ENCODE measurements around the gene CRYGN. TPM values are rescaled to one million over a fixed set of nuclear protein-coding genes. Genes with fewer than 3 reads are reported as not detected.

The CRYGN gene
- total RNA-seq, 1 donor from 2014 or later: not detected

DNA sequence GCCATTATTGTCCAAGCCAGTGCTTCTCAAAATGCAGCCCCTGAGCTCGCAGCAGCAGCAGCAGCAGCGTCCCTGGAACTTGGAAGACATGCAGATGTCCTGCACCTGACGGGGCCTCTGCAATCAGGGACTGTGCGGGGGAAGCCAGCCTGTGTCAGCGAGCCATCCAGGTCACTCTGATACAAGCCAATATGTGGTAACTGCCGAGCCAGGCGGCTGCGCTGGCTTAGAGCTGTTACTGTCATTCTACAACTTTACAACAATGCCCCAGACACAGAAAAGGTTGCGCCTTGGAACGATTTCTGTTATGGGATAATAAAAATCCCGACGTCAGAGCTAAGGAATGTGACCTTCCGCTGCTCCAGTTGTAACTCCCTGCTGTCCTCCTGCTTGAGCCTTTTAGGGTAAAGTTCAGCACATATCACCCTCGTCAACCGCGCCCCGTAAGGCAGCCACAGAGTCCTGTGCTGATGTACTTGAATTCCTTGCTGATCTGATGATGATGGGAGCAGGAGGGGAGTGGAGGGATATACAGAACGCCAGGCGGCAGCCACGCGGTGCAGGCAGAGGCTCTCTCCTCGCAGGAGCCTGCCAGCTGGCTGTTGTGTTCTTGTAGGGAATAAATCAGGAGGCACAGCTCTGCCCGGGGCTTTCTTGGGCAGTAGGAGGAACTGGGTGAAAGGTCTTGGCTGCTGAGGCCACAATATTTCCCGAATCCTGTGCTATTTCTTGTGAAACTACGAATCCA, 20.0 kb upstream of the CRYGN start:
- peak; percentile 55 for DNase-seq

DNA sequence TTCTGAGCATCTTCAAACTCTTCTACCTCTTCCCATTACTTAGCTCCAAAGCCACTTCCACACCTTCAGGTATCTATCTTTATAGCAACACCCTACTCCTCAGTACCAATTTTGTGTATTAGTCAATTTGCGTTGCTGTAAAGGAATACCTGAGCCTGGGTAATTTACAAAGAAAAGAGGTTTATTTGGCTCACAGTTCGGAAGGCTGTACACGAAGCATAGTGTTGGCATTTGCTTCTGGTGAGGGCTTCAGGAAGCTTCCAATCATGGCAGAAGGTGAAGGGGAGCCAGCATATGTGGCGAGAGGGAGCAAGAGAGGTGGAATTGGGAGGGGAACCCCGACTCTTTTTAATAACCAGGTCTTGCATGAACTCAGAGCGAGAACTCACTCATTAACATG, 17.6 kb upstream of the CRYGN start:
- no peak for DNase-seq

DNA sequence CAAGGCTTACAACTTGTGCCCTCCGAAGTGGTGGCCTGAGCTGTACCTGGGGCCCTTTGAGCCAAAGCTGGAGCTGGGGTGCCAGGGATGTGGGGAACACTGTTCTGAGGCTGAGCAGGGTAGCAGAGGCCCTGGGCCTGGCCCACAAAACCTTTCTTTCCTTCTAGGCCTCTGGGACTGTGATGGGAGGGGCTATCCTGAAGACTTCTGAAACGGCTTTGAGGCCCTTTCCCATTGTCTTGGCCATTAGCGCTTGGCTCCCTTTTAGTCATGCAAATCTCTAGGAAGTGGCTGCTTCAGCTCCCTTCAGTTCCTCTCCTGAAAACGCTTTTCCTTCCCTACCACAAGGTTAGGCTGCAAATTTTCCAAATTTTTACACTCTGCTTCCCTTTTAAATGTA, 16.8 kb upstream of the CRYGN start:
- no peak for DNase-seq

DNA sequence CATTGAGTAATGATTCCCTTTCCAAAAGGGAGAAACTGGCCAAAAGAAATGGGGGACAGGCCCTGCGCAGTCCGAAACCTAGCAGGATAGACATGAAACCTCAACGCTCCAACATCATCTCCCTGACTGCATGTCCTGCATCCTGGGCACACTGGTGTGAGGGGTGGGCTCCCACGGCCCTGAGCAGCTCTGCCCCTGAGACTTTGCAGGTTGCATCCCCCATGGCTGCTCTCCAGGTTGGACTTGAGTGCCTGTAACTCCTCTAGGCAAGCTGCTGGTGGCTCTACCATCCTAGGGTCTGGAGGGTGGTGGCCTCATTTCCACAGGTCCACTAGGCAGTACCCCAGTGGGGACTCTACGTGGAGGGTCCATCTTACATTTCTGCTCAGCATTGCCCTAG, 16.3 kb upstream of the CRYGN start:
- no peak for DNase-seq

DNA sequence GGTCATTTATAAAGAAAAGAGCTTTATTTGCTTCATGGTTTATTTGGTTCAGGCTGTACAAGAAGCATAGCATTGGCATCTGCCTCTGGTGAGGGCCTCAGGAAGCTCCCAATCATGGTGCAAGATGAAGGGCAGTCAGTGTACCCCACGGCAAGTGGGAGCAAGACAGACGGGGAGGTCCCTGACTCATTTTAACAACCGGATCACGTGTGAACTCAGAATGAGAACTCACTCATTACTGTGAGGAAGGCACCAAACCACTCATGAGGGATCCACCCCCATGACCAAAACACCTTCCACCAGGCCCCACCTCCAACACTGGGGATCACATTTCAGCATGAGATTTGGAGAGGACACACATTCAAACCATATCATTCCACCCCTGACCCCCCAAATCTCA, 15.7 kb upstream of the CRYGN start:
- no peak for DNase-seq

DNA sequence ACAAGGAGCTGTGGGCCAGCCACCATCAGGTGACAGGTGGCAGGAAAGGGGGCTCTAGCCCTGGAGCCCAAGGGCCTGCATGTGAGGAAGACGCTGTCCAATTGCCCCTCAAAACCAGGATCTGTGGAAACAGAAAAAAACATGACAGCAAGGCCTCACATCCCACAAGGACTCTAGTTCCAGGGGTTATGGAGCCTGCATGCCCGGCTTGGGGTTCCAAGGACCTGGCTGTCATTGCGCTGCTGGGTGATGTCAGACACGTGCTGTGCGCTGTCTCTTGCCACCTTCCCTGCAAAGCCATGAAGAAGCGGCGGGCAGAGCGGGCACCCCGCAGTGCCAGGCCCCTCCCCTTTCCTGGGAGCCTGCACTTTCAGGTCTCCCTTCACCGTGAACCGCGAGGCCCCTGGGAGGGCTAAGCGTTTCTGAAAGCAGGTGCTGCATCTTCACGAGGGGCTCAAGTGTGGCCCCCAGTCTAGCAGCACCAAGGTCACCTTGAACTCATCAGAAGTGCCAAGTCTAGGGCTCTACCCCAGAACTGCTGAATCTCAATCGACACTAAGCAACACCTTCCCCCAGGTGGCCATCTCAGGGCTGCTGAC, 15.1 kb upstream of the CRYGN start:
- DNase-seq: no peak

DNA sequence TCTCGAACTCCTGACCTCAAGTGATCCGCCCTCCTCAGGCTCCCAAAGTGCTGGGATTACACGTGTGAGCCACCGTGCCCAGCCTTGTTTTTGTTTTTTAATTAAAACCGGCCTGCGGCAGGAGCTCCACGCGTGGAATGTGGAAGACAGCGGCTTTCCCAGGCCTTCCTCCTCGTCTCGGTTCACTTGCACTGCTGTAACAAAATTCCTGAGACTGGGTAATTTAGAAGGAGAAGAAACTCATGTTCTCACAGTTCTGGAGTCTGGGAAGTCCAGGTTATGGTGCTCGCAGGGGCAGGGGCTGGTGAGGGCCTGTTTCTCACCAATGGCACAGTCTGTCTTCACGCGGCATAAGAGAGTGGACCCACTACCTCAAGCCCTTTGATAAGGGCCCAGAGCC, 14.4 kb upstream of the CRYGN start:
- DNase-seq: no peak

DNA sequence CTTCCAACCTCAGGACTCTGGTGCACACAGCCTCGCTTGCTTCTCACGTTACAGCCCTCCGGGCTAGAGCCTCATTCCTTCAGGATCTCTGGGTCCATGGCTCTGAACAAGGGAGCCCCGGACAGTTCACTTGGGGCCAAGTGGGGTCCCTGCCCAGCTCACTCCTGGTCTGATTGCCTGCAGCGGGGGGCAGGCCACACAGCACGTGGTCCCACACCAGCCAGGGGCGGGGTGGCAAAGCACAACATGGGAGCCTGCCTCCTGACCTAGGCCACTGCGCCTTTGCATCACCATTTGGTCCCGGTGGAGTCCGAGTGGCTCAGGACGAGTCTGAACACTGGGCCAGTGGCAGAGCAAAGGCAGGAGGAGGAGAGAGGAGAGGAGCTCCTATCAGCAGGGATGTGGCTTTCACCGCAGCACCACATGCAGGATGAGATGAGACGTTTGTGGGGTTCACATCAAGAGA, 13.4 kb upstream of the CRYGN start:
- DNase-seq: no peak

DNA sequence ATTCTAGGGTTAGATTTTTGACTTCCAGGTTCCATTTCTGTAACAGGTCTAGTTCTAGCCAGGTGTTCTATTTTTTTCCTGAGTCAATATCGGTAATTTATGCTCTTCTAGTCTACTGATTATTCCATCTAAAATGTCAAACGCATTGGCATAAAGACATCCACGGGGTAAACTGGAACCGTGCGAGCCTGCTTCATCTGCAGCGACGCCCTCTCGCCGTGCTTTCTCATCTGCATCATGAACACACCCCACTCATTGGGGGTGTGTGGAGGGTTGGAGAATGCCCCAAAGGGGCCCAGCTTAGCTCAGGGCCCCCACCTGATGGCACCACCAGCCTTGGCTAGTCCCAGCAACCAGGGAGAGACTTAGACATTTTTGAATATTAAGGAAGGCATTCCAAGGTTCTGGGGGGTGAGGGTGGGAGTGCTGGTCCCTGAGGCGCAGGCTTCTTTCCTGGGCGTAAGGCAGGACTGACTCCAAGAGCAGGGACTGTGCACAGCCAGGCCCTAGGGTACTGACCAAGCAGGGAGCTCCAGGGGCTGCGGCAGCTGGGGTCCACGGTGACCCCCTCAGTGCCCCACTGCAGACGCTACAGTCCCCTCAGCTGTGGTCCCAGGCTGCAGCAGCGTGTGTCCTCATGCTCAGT, 12.9 kb upstream of the CRYGN start:
- DNase-seq: no peak

DNA sequence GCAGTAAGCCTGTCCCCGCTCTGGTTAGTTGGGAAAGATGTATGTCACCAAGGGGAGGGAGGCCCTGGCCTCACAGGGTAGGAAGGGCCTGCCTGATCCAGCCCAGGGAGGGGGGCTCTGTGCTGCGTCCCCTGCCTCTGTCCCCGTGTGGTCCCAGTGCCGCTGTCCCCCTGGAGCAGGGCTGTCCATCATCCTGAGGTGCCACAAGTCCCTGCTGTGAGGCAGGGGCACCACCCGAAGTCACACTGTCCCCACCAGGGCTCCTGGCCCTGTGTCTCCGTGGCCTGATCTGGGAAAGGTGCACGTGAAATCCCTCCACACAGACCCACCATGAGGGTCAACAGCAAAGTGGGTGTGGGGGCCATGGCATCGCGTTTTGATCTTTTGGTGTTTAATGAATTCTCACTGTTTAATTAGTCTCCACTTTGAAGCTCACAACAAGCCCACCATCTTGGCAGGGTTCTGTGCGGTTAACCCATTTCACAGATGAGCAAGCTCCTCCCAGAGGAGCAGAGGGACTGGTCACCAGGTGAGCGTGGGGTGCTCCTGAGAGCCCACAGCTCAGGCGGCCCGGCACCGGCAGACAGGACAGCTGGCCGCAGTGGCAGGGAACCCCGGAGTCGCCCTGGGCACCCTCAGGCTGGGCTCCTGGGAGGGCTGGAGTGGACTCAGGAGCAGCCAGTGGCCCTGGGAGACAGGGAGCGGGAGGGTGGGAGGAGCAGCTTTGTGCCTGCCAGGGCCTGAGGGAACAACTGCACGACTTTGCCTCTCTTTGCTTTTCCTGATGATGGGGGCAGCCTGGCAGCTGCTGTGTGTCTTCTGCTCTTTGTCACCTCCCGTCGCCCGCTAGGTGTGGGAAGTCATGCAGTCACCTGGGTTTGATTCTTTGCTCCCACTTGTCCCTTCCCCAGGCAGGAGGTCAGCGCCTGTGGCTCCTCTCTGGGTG, 12.0 kb upstream of the CRYGN start:
- no peak for DNase-seq

DNA sequence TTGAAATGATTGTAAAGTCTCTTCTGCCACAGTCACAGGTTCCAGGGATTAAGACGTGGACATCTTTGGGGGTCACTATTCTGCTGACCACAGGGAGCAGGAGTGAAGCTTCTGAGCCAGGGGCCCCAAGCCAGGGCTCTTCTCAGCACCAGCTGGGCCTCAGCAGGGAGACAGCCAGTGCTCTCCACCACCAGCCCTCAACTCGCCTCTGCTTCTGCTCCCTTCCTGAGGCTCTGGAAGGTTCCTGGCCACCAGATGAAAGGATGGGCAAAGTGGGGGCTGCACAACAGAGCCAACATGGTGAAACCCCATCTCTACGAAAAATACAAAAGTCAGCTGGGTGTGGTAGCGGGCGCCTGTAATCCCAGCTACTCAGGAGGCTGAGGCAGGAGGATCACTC, 11.2 kb upstream of the CRYGN start:
- DNase-seq: no peak

DNA sequence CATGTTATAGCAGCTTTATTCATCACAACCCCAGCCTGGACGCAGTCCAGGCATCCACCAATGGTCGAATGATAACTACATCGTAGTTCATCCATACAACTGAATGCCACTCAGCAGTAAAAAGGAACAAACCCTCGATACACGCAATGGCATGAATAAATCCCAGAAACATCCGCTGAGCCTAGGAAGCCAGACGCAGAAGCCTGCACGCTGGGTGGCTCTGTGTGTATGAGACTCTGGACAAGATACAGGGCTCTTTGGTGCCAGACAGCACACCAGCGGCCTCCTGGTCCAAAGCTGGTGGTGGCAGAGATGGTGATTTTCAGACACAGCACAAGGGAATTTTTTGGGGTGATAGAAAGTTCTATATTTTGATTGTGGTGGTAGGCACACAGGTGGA, 10.0 kb upstream of the CRYGN start:
- DNase-seq: no peak

DNA sequence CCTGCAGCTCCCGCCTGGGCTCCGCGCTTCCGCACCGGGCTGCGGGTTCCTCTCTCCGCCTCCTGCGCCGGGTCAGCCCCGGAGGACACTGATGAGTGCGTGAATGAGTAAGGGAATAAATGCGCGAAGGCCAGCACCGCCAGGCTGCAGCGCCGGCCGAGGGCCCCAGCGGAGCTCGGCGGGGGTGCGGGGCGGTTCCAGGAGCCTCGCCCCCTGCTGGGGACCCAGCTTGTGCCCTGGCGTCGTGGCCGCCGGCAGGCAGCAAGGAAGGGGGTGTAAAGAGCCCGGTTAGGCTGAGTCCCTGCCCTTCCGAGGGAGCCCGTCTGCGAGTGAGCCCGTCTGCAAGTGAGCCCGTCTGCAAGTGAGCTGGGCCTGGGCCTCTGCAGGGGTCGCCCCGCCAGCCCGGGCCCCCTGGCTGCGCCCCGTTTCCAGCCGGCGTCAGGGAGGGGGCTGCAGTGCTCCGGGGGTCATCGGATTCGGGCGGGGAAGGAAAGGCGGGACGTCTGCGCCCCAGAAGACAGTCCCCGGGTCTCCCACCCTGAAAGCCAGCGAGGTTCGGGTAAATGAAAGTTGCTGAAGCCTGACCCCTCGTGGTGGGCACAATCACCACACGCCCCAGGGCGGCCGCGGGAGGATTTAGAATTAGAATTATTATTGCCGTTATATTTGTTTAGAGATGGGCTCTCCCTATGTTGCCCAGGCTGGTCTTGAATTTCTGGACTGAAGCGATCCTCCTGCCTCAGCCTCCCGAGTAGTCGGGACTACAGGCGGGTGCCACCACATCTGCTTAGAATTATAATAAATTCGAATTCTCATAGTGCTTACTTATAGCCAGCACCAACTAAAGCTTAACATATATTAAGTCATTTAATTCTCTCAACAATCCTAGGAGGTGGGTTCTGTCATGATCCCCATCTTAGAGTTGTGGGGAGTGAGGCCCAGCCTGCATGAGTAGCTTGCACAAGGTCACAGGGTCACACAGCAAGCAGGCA, 8.6 kb upstream of the CRYGN start:
- no peak for DNase-seq

DNA sequence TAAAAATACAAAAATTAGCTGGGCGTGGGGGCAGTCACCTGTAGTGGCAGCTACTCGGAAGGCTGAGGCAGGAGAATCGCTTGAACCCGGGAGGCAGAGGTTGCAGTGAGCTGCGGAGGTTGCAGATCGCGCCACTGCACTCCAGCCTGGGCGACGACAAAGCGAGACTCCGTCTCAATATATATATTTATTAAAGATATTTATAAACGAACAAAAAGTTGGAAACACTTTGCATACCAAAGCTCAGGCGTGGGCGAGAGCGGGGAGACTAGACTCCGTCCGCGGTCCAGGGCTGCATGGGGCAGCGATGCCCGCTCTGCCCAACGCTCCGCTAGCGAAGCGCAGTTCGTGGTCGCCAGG, 7.9 kb upstream of the CRYGN start:
- DNase-seq: no peak

DNA sequence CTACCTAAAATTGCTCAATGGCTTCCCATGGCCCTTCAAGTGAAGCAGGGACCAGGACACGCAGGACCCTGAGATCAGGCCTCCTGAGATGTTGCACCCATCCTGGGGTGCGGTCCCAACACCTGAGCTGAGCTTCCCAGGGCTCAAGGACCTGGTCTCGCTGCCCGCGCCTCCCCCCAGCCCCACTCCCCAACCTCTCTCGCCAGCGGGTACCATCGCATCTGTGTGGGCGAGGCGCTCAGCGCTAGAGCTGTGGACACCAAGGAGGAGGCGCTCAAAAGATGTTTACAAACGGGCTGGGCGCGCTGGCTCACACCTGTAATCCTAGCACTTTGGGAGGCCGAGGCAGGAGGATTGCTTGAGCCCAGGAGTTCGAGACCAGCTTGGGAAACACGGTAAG, 7.4 kb upstream of the CRYGN start:
- no peak for DNase-seq

DNA sequence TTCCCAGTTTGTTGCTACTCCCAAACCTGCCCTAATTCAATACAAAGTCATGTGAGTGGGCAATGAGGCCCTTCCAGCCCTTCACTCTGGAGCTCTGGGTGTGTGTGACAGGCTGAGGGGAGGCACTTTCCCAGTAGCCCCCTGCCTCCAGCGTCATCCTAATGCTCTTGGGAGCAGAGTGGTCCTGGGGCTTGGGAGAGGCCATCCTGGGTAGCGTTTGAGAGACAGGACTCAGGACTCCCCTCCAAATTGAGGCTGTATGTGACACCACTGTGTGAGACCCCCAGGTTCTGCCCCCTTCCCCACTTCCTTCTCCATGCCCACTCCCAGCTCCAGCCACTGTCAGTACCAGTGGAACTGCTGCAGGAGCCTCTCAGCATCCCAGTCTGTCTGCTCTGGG, 6.5 kb upstream of the CRYGN start:
- DNase-seq: no peak

DNA sequence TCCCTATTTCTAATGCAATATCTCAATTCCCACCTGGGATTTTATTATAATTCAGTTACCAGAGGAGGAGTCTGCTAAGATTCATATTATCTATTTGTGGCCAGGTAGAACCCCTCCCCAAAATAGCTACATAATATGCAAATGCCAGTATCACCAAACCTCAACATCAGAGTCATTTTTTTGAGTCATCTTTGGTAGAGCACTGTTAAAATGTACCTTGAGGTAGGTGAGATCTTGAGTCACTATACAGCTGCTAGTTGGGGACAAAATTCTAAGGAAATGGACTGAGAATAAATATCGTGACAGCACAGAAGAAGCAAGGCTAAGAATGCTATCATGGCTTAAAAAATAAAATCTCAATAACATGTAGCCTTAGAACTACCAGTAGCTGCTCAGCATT, 4.7 kb upstream of the CRYGN start:
- DNase-seq: no peak

DNA sequence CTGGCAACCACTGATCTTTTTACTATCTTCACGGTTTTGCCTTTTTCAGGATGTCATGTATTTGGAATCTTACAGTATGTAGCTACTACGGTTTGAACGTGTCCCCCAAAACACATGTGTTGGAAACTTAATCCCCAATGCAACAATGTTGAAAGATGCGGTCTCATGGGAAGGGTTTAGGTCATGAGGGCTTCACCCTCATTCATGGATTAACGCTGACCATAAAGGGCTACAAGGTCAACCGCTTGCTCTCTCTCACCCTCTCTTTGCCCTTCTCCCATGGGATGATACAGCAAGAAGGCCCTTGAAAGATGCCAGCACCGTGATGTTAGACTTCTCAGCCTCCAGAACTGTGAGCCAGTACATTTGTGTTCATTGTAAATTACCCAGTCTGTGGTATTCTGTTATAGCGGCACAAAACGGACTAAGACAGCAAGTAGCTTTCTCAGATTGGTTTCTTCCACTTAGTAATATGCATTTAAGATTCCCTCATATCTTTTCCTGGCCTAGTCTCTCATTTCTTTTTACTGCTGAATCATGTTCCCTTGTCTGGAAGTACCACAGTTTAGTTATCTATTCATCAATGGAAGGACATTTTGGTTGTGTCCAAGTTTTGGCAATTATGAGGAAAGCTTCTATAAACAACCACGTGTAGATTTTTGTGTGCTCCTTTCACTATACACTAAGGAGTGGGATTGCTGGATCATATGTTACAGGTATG, 3.0 kb upstream of the CRYGN start:
- DNase-seq: no peak

DNA sequence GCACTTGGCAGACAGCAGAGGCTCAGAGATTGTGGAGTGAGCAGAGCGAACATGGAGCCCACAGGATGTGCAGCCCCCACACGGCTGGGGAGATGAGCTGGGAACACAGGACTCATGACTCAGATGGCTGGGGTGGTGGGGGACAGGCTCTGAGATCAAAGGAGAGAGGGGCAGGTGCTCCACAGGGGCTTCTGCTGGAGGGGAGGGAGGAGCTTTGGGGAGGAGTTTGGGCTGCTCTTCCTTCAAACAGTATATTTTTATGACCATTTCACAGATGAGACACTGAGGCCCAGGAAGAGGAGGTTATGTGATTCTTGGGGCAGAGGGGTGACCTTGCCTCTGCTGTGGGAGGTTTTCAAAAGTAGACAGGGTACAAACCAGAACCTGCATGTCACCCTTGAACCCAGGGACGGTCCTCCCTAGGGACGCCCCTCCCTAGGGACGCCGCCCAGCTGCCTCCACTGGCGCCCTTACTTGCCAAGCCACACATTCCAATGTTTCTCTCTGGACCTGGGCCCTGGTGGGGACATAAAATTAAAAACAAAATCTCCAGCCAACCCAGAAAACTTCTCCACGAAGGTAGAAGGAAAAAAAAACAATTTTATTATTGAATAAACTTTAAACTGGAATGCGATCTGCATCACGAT, 981 bp upstream of the CRYGN start:
- no peak for DNase-seq

DNA sequence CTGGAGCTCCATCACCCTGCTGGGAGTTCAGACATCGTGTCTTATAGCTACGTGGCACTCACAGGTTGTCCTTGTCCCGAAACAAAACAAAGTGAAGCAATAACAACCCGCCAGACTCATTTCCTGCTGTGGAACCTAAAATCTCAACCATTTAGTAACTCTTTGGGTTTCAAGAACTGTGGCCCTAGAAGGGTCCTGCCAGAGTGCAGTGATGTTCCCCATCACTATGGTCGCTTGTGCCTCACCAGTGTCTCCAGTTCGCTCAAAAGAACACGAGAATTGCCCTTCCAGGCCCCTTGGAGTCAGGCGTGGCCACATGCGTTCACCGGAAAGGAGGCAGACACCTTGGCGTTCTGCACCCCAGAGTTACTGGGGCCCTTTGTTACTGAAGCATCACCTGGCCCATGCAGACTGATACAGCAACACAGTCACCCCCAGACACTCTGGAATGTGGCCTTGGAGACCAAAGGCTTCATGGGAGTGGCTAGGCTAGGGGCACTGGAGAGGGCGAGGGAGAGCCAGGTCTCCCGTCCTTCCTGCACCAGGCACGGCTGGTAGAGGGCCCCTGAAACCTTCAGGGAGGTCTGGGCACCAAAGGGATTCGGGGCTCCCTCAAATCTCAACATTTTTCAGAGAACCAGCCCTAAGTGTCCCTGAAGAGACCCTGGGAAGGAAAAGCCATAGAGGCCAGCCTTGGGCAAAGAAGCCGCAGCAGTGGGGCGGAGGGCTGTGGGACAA, 908 bp downstream of the CRYGN start:
- no peak for DNase-seq
